Spleen (tissue), 7 donors: ENCODE data around the gene FABP7.

Source experiments
- POLR2A ChIP-seq, 3 donors: fragments of 450-650 bp; IDR thresholded peaks; one replicate each; pipeline ENCODE4 v1.5.1; 2017; ENCODE audit warnings: antibody characterized with exemption in 3 of 3, mild to moderate bottlenecking in 1 of 3
- TF ChIP-seq, protein P1 (sequence below), 11 experiments: fragments of 200-600 bp in 7 of 11; fragments of 450-650 bp in 4 of 11; sonication (generic) in 4 of 11; IDR thresholded peaks in 8 of 11; conservative IDR thresholded peaks in 3 of 11; 1 replicate in 7 of 11; 2 replicates in 4 of 11; pipeline versions ENCODE4 v1.4.0 to v1.8.0; 2016 to 2021; ENCODE audit warnings: antibody characterized with exemption in 11 of 11, inconsistent platforms in 4 of 11, mild to moderate bottlenecking in 1 of 11
- donor health status: DM: no; HTN: no; CAD: no; lungs with moderate emphysema.
- donor health status: DM: no; HTN: no; CAD: no.
- donor health status: DM: no; HTN: no; CAD: no.

DNA sequence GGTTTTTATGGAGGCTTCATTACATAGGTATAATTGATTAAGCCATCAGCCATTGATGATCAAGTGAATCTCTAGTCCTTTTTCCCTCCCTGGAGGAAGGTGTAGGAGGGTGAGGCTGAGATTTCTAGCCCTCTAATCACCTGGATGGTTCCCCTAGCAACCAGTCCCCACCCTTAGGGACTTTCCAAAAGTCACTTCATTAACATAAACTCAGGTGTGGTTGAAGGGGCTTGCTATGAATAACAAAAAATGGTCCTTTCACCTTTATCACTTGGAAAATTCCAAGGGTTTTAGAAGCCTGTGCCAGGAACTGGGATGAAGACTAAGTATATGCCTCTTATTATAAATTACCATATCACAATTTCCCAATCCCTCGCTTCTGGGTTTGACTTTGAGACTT is 49.9 kb downstream of the FABP7 start:
- TF ChIP-seq, protein P1, sequence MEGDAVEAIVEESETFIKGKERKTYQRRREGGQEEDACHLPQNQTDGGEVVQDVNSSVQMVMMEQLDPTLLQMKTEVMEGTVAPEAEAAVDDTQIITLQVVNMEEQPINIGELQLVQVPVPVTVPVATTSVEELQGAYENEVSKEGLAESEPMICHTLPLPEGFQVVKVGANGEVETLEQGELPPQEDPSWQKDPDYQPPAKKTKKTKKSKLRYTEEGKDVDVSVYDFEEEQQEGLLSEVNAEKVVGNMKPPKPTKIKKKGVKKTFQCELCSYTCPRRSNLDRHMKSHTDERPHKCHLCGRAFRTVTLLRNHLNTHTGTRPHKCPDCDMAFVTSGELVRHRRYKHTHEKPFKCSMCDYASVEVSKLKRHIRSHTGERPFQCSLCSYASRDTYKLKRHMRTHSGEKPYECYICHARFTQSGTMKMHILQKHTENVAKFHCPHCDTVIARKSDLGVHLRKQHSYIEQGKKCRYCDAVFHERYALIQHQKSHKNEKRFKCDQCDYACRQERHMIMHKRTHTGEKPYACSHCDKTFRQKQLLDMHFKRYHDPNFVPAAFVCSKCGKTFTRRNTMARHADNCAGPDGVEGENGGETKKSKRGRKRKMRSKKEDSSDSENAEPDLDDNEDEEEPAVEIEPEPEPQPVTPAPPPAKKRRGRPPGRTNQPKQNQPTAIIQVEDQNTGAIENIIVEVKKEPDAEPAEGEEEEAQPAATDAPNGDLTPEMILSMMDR (IDR thresholded peaks at IDR 0.05 in 8 of 11, conservative IDR thresholded peaks at IDR 0.05 in 3 of 11) = no peak
- TF ChIP-seq POLR2A (IDR thresholded peaks at IDR 0.05) = no peak
